H1 (cell line): ENCODE results near the gene COL20A1. TPM values are rescaled to one million over a fixed set of nuclear protein-coding genes. Genes with fewer than 3 reads are reported as not detected.
A peak's percentile ranks its signal among the peaks of the same experiment; 100 is the strongest.

Source experiments
- CTCF ChIA-PET: fragments of 300-600 bp; sonication (Branson Sonifier 250); formaldehyde crosslinking; loops from one replicate; lab custom pipeline; 2021; ENCODE audit not compliant: partially characterized antibody; lab: Charles Lee
- POLR2A ChIA-PET: fragments of 300-600 bp; sonication (Branson Sonifier 250); formaldehyde crosslinking; loops from one replicate; lab custom pipeline; 2021; ENCODE audit warnings: inconsistent platforms; ENCODE audit not compliant: partially characterized antibody; lab: Charles Lee
- DNase-seq, 2 experiments: peaks; one replicate each; pipeline versions ENCODE4 v3.0.0 to v3.0.0-alpha.2; 2010 to 2022; ENCODE audit warnings: low spot score in 2 of 2, low read depth in 1 of 2, mixed read lengths in 1 of 2
- FAIRE-seq: peaks from 2 replicates; lab custom pipeline; 2011; peaks lifted over from hg19 to GRCh38; lab: Jason Lieb, UNC
- H2AFZ ChIP-seq: 2 replicates; pipeline ENCODE4 v1.8.1; 2012; ENCODE audit warnings: low read length, inconsistent platforms
- H2AK5ac ChIP-seq: 2 replicates; pipeline ENCODE4 v1.6.1; 2013; ENCODE audit warnings: low read depth, low read length
- H2BK120ac ChIP-seq: replicated peaks from 2 replicates; pipeline ENCODE3; 2013; ENCODE audit warnings: low read depth, low read length, inconsistent platforms
- H2BK12ac ChIP-seq: 2 replicates; pipeline ENCODE4 v1.6.1; 2013; ENCODE audit warnings: low read depth, low read length
- H2BK15ac ChIP-seq: 2 replicates; pipeline ENCODE4 v1.6.1; 2013; ENCODE audit warnings: low read length
- H2BK20ac ChIP-seq: 2 replicates; pipeline ENCODE4 v1.6.1; 2013; ENCODE audit warnings: low read length
- H2BK5ac ChIP-seq: 2 replicates; pipeline ENCODE4 v1.6.1; 2013; ENCODE audit warnings: low read depth, low read length
- H3K14ac ChIP-seq: 2 replicates; pipeline ENCODE4 v1.6.1; 2013; ENCODE audit warnings: inconsistent platforms; ENCODE audit not compliant: insufficient read length
- H3K18ac ChIP-seq: 2 replicates; pipeline ENCODE4 v1.6.1; 2013; ENCODE audit warnings: low read length; ENCODE audit errors: extremely low read depth
- H3K23ac ChIP-seq: 2 replicates; pipeline ENCODE4 v1.6.1; 2013; ENCODE audit warnings: inconsistent platforms; ENCODE audit not compliant: insufficient read length
- H3K23me2 ChIP-seq: 2 replicates; pipeline ENCODE4 v1.6.1; 2013; ENCODE audit warnings: low read depth, low read length
- H3K27ac ChIP-seq: 2 replicates; pipeline ENCODE4 v1.6.1; 2011; ENCODE audit warnings: low read depth, low read length, inconsistent platforms
- H3K27me3 ChIP-seq, 4 experiments: replicated peaks in 1 of 4; 1 replicate in 1 of 4; 2 replicates in 3 of 4; pipeline versions ENCODE4 v1.6.1 to v1.8.1; 2011 to 2013; ENCODE audit warnings: low read length in 3 of 4, mild to moderate bottlenecking in 3 of 4, inconsistent platforms in 2 of 4, mixed read lengths in 2 of 4, moderate library complexity in 1 of 4; ENCODE audit not compliant: control insufficient read depth in 3 of 4, insufficient read depth in 3 of 4; ENCODE audit errors: extremely low read depth in 1 of 4
- H3K36me3 ChIP-seq, 4 experiments: 2 replicates each; pipeline versions ENCODE4 v1.6.1 to v1.8.1; 2011 to 2013; ENCODE audit warnings: mild to moderate bottlenecking in 4 of 4, low read length in 3 of 4, moderate library complexity in 2 of 4, control low read depth in 1 of 4, inconsistent platforms in 1 of 4; ENCODE audit not compliant: insufficient read depth in 4 of 4, control insufficient read depth in 2 of 4
- H3K4ac ChIP-seq: replicated peaks from 2 replicates; pipeline ENCODE3; 2013; ENCODE audit warnings: low read length, low read depth, mixed read lengths, inconsistent platforms; ENCODE audit not compliant: insufficient read length
- H3K4me1 ChIP-seq, 4 experiments: replicated peaks in 1 of 4; 1 replicate in 1 of 4; 2 replicates in 3 of 4; pipeline versions ENCODE4 v1.6.1 to v1.8.1; 2011 to 2013; ENCODE audit warnings: low read length in 3 of 4, inconsistent platforms in 2 of 4, mixed read lengths in 1 of 4; ENCODE audit not compliant: insufficient read depth in 4 of 4, control insufficient read depth in 3 of 4
- H3K4me2 ChIP-seq, 2 experiments: 2 replicates each; pipeline versions ENCODE4 v1.6.1 to v1.8.1; 2011 to 2013; ENCODE audit warnings: low read depth in 2 of 2, low read length in 2 of 2, control low read depth in 1 of 2, inconsistent platforms in 1 of 2, mild to moderate bottlenecking in 1 of 2; ENCODE audit not compliant: insufficient read depth in 1 of 2
- H3K4me3 ChIP-seq, 4 experiments: fragments of 200-600, 300-600 bp in 1 of 4; sonication (generic), shearing (Covaris generic), sonication (Bioruptor Twin) in 1 of 4; 2 replicates each; pipeline versions ENCODE4 v1.5.1 to v1.8.1; 2011 to 2016; ENCODE audit warnings: low read length in 4 of 4, low read depth in 3 of 4, control low read depth in 2 of 4, inconsistent platforms in 2 of 4, mild to moderate bottlenecking in 2 of 4, mixed read lengths in 1 of 4, moderate library complexity in 1 of 4; ENCODE audit not compliant: insufficient read depth in 2 of 4; ENCODE audit errors: extremely low read depth in 1 of 4
- H3K56ac ChIP-seq: replicated peaks from 2 replicates; pipeline ENCODE3; 2013; ENCODE audit warnings: low read depth, mild to moderate bottlenecking, mixed read lengths, low read length, inconsistent platforms; ENCODE audit not compliant: insufficient read length
- H3K79me1 ChIP-seq: 2 replicates; pipeline ENCODE4 v1.6.1; 2013; ENCODE audit warnings: low read depth, low read length, control low read depth
- H3K79me2 ChIP-seq, 2 experiments: 2 replicates each; pipeline versions ENCODE4 v1.6.1 to v1.8.1; 2012 to 2013; ENCODE audit warnings: low read length in 2 of 2, mild to moderate bottlenecking in 2 of 2, inconsistent platforms in 1 of 2; ENCODE audit not compliant: insufficient read depth in 2 of 2, control insufficient read depth in 1 of 2
- H3K9ac ChIP-seq, 4 experiments: replicated peaks in 1 of 4; 1 replicate in 1 of 4; 2 replicates in 3 of 4; pipeline versions ENCODE4 v1.6.1 to v1.8.1; 2011 to 2013; ENCODE audit warnings: low read depth in 3 of 4, low read length in 3 of 4, control low read depth in 2 of 4, mild to moderate bottlenecking in 2 of 4, moderate library complexity in 2 of 4, inconsistent platforms in 1 of 4; ENCODE audit errors: extremely low read depth in 1 of 4
- H3K9me3 ChIP-seq, 2 experiments: 2 replicates each; pipeline versions ENCODE4 v1.6.1 to v1.8.1; 2012 to 2013; ENCODE audit warnings: mild to moderate bottlenecking in 2 of 2, moderate library complexity in 2 of 2, control low read depth in 1 of 2, inconsistent platforms in 1 of 2, low read depth in 1 of 2, low read length in 1 of 2, mixed read lengths in 1 of 2; ENCODE audit not compliant: insufficient read depth in 2 of 2
- H4K20me1 ChIP-seq, 2 experiments: replicated peaks in 1 of 2; 2 replicates each; pipeline versions ENCODE3 to v1.8.1; 2011 to 2013; ENCODE audit warnings: inconsistent platforms in 2 of 2, low read length in 2 of 2, mild to moderate bottlenecking in 1 of 2; ENCODE audit not compliant: insufficient read depth in 2 of 2, control insufficient read depth in 1 of 2
- H4K5ac ChIP-seq: 2 replicates; pipeline ENCODE4 v1.6.1; 2013; ENCODE audit warnings: low read length, low read depth, mixed read lengths, inconsistent platforms; ENCODE audit not compliant: insufficient read length
- H4K8ac ChIP-seq: 2 replicates; pipeline ENCODE4 v1.8.0; 2013; ENCODE audit warnings: mild to moderate bottlenecking, moderate library complexity, low read length, inconsistent platforms; ENCODE audit not compliant: insufficient read depth; ENCODE audit errors: extremely low read depth
- H4K91ac ChIP-seq: replicated peaks from 2 replicates; pipeline ENCODE3; 2013; ENCODE audit warnings: low read length, mixed read lengths, inconsistent platforms; ENCODE audit not compliant: insufficient read length
- EGR1 ChIP-seq: IDR thresholded peaks from 2 replicates; pipeline ENCODE4 v1.6.1; 2011; ENCODE audit warnings: low read depth, low read length, borderline replicate concordance
- GABPA ChIP-seq: IDR thresholded peaks from 2 replicates; pipeline ENCODE4 v1.6.1; 2011; ENCODE audit warnings: mild to moderate bottlenecking, low read length, moderate library complexity, borderline replicate concordance; ENCODE audit not compliant: insufficient read depth
- KDM4A ChIP-seq: IDR thresholded peaks from one replicate; pipeline ENCODE4 v1.7.1; 2012; ENCODE audit warnings: low read depth, mild to moderate bottlenecking, moderate library complexity, low read length, inconsistent platforms; ENCODE audit not compliant: severe bottlenecking
- NANOG ChIP-seq: IDR thresholded peaks from 2 replicates; pipeline ENCODE4 v1.6.1; 2011; ENCODE audit warnings: low read length, low read depth, mild to moderate bottlenecking, inconsistent platforms; ENCODE audit not compliant: insufficient read depth, poor library complexity, severe bottlenecking
- PHF8 ChIP-seq: fragments of 200-600 bp; sonication (generic); conservative IDR thresholded peaks from 2 replicates; pipeline ENCODE4 v1.7.1; 2012; ENCODE audit warnings: low read depth, mild to moderate bottlenecking, inconsistent platforms, low read length, moderate library complexity
- RBBP5 ChIP-seq: IDR thresholded peaks from 2 replicates; pipeline ENCODE4 v1.7.1; 2012; ENCODE audit warnings: low read depth, mild to moderate bottlenecking, inconsistent platforms, low read length, moderate library complexity, borderline replicate concordance
- RNF2 ChIP-seq: fragments of 200-900, 300-1000 bp; sonication (generic); IDR thresholded peaks from 2 replicates; pipeline ENCODE4 v1.7.1; 2016; ENCODE audit warnings: borderline replicate concordance, low read depth, mild to moderate bottlenecking, antibody characterized with exemption, low read length; ENCODE audit not compliant: poor library complexity, severe bottlenecking; ENCODE audit errors: missing control alignments
- SAP30 ChIP-seq: fragments of 300-600 bp; sonication (generic); IDR thresholded peaks from 2 replicates; pipeline ENCODE4 v1.7.1; 2012; ENCODE audit warnings: low read length, moderate library complexity, mild to moderate bottlenecking, inconsistent platforms; ENCODE audit not compliant: insufficient read depth, insufficient replicate concordance
- SP1 ChIP-seq: IDR thresholded peaks from 2 replicates; pipeline ENCODE4 v1.6.1; 2011; ENCODE audit warnings: low read depth, low read length
- SP2 ChIP-seq: IDR thresholded peaks from 2 replicates; pipeline ENCODE4 v1.6.1; 2012; ENCODE audit warnings: mild to moderate bottlenecking, low read length, inconsistent platforms
- WGBS, 2 experiments: shearing (Covaris generic) in 1 of 2; methylation state at CpG; one replicate each; pipeline versions ENCODE4 v1.1.6 to v1.1.7; 2013 to 2015; ENCODE audit warnings: low lambda C conversion rate in 2 of 2, mixed read lengths in 2 of 2, inconsistent platforms in 1 of 2, low coverage in 1 of 2, missing lambda C conversion rate in 1 of 2; ENCODE audit not compliant: insufficient replicate concordance in 2 of 2, insufficient coverage in 1 of 2, insufficient read length in 1 of 2; ENCODE audit errors: extremely low coverage in 1 of 2, missing lambda C conversion rate in 1 of 2; 5-methylcytosine and 5-hydroxymethylcytosine counted together
- polyA plus RNA-seq, 7 experiments: library from polyadenylated mRNA; depleted of rRNA in 3 of 7; stranded (reverse) in 5 of 7; unstranded in 2 of 7; fragments of >200 nt in 5 of 7; fragments of 200-250 nt in 2 of 7; gene quantifications; 1 replicate in 5 of 7; 2 replicates in 1 of 7; 4 replicates in 1 of 7; pipeline versions ENCODE4 v1.2.1 to v1.2.3, GENCODE V29; 2011 to 2013; ENCODE audit warnings: missing spikeins in 2 of 7, mixed read lengths in 2 of 7
- total RNA-seq: library from RNA; stranded (reverse); fragmentation: NEBNext Ultra II Directional; extraction: Animal tissue kit (Norgen Biotek cat#: 25700); gene quantifications from 2 replicates; pipeline ENCODE4 v1.2.1, GENCODE V29; 2021

COL20A1 gene
- total and polyA plus RNA-seq, 2 of the 8 experiments (the other 6 are each of a cell fraction or from before 2014, with no cell fraction given) = 0.19 to 0.21 TPM

DNA sequence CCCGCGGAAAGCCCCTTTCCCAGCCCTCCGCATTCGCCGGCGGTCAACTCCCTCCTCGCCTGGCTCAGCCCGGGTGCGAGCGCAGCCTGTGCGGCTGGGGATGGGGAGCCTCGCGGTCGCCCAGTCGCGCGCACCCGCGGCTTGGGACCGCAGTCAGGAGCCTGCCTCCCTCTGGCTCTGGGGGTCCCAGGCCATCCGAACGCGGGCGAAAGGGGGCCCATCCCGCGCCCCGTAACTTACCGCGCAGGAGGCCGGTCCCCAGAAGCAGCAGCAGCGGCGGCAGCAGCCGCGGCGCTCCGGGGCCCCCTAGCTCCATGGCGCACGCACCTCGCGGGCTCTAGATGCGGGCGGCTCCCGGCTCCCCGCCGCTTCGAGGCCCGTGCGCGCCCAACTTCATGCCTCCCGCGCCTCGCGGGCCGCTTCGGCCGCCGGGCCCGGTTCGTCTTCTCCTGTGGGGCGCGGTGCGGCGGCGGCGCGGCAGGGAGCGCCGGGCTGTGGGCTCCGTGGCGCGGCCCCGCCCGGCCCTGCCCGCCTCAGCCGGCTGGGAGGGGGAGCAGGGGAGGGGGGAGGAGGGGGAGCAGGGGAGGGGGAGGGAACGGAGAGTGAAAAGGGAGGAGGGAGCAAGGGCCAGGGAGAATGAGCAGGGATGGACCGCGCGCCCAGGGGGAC is 68.0 kb downstream of the COL20A1 start, which contains the start of gene CHRNA4:
TSS of gene CHRNA4 (minus strand) at position 500 of the 669 bp plus-strand sequence. CDS start at position 316, 184 bp downstream.
- Histone ChIP-seq H2BK15ac (0 out of 2 replicates have a peak within 1 kb of the TSS, but pooled peaks have one; percentile 46), H3K79me2 (no peaks in the 10 kb centered on the region), H3K14ac (no peak within 1 kb of the TSS), H2BK120ac (peak within 1 kb of the TSS; percentile 64), H2BK20ac (0 out of 2 replicates have a peak within 1 kb of the TSS, but pooled peaks have one; percentile 32), H2AFZ (peak within 1 kb of the TSS; percentile 5; the same call in 1 of the 2 replicates), H4K5ac (no peak within 1 kb of the TSS), H3K4me1 (peaks cover 0 to 21% (median 15%) of the 10 kb centered on the region in 4 experiments; a peak in 6 of 7 replicates), H4K20me1 (peaks cover 0 to 4% of the 10 kb centered on the region in 2 experiments), H3K23me2 (peaks cover 10% of the 10 kb centered on the region; the same call in 1 of the 2 replicates), H3K27me3 (peaks cover 0 to 29% (median 18%) of the 10 kb centered on the region in 4 experiments; a peak in 6 of 7 replicates), H3K9ac (no peak within 1 kb of the TSS; a peak in 1 of 7 replicates), H3K36me3 (no peaks in the 10 kb centered on the region), H2BK5ac (peak within 1 kb of the TSS; percentile 44; the same call in 1 of the 2 replicates), H3K9me3 (no peaks in the 10 kb centered on the region), H3K23ac (no peak within 1 kb of the TSS), H3K4me2 (peak within 1 kb of the TSS; percentile 79 to 81), H4K91ac (peak within 1 kb of the TSS; percentile 85), H4K8ac (peak within 1 kb of the TSS; percentile 71; the same call in 1 of the 2 replicates), H2AK5ac (no peak within 1 kb of the TSS), H3K79me1 (no peaks in the 10 kb centered on the region), H3K4ac (peak within 1 kb of the TSS; percentile 39), H3K4me3 (peak within 1 kb of the TSS; percentile 50 to 73 (median 52)), H3K27ac (no peak within 1 kb of the TSS), H2BK12ac (peak within 1 kb of the TSS; percentile 84; the same call in 1 of the 2 replicates), H3K56ac (peak within 1 kb of the TSS; percentile 12), H3K18ac (peak within 1 kb of the TSS; percentile 78)
- ChIA-PET CTCF (interaction anchor here (0.7 to 8.1 kb wide), 6 partner anchors 9 to 178 kb away, joined by 3 to 85 read pairs (median 5); no protein-coding TSS in a partner anchor), POLR2A (interaction anchor here (0.7 to 1.7 kb wide), 5 partner anchors 10 to 136 kb away, joined by 3 to 4 read pairs (median 3); no protein-coding TSS in a partner anchor)
- DNase-seq = peak in 1 of 2 experiments; percentile 79
- no peak for FAIRE-seq
- 0% methylated on average over 9 of the region's 79 CpGs; no CpG with 5 or more reads in 1 of the 2 experiments for WGBS, 2 experiments
- TF ChIP-seq NANOG (no peak), KDM4A (peak; percentile 86), SP2 (no peak), SAP30 (no peak), RBBP5 (no peak; the same call in 1 of the 2 replicates), RNF2 (no peak), EGR1 (no peak), PHF8 (0 out of 2 replicates have a peak, but pooled peaks have one; percentile 22), GABPA (no peak), SP1 (no peak)
